Upper lobe of left lung (tissue), 6 donors: ENCODE results near the gene ADAMTS16. TPM values are rescaled to one million over a fixed set of nuclear protein-coding genes. Genes with fewer than 3 reads are reported as not detected.
A peak's percentile ranks its signal among the peaks of the same experiment; 100 is the strongest.

Experiments
- ATAC-seq, 2 donors: fragments of 200-7000 bp; cut with Tn5 transposase; one replicate each; pipeline ENCODE4 v1.9.1; 2022; ENCODE audit warnings: mild to moderate bottlenecking in 2 of 2, moderate library complexity in 2 of 2; ENCODE audit not compliant: low FRiP score in 2 of 2
- DNase-seq, 2 donors: peaks; one replicate each; pipeline ENCODE4 v3.0.0-alpha.2; 2019 to 2020
- H3K27ac ChIP-seq, 4 donors: fragments of 200-600 bp; sonication (generic); one replicate each; pipeline ENCODE4 v1.5.1; 2016 to 2019
- H3K27me3 ChIP-seq, 4 donors: fragments of 200-600 bp; sonication (generic); one replicate each; pipeline ENCODE4 v1.5.1; 2017 to 2019
- H3K36me3 ChIP-seq, 4 donors: fragments of 200-600 bp; sonication (generic); one replicate each; pipeline ENCODE4 v1.5.1; 2016 to 2019
- H3K4me1 ChIP-seq, 4 donors: fragments of 200-600 bp; sonication (generic); one replicate each; pipeline ENCODE4 v1.5.1; 2018 to 2019
- H3K4me3 ChIP-seq, 4 donors: fragments of 200-600 bp; sonication (generic); one replicate each; pipeline ENCODE4 v1.5.1; 2017 to 2019; ENCODE audit warnings: mild to moderate bottlenecking in 2 of 4, moderate library complexity in 1 of 4
- H3K9me3 ChIP-seq, 4 donors: fragments of 200-600 bp; sonication (generic); one replicate each; pipeline ENCODE4 v1.5.1; 2018 to 2019
- CTCF ChIP-seq, 6 experiments: fragments of 450-650 bp in 4 of 6; fragments of 200-600 bp in 2 of 6; sonication (generic) in 2 of 6; IDR thresholded peaks; one replicate each; pipeline ENCODE4 v1.5.1; 2016 to 2019; ENCODE audit warnings: antibody characterized with exemption in 6 of 6
- EP300 ChIP-seq, 4 donors: sonication (generic); formaldehyde crosslinking; IDR thresholded peaks; one replicate each; pipeline ENCODE4 v1.5.1; 2017; ENCODE audit warnings: antibody characterized with exemption in 4 of 4, control low read depth in 2 of 4
- POLR2A ChIP-seq, 4 donors: fragments of 450-650 bp; IDR thresholded peaks; one replicate each; pipeline ENCODE4 v1.5.1; 2016 to 2017; ENCODE audit warnings: antibody characterized with exemption in 4 of 4, mild to moderate bottlenecking in 2 of 4
- POLR2AphosphoS5 ChIP-seq, 2 donors: sonication (generic); formaldehyde crosslinking; IDR thresholded peaks; one replicate each; pipeline ENCODE4 v1.5.1; 2017; ENCODE audit warnings: antibody characterized with exemption in 2 of 2
- WGBS, 2 donors: methylation state at CpG; one replicate each; pipeline ENCODE4 v1.1.5; 2017 to 2018; 5-methylcytosine and 5-hydroxymethylcytosine counted together
- total RNA-seq, 6 donors: library from RNA; depleted of rRNA in 4 of 6; stranded (reverse); fragments of >200 nt in 4 of 6; gene quantifications; one replicate each; pipeline versions ENCODE4 v1.1.0 to v1.2.1, GENCODE V29; 2016 to 2021
- donor health status: DM: no; HTN: no; CAD: no; lungs with moderate emphysema.
- donor health status: DM: no; HTN: yes; CAD: no; lungs with severe emphysema.

The ADAMTS16 gene
- total RNA-seq, 6 donors from 2014 or later, result 0.29 to 3.0 TPM; not detected in 4

- Histone ChIP-seq H3K4me1 (no peaks in the 10 kb centered on the region), H3K36me3 (no peaks in the 10 kb centered on the region), H3K27me3 (no peaks in the 10 kb centered on the region), H3K9me3 (no peaks in the 10 kb centered on the region), H3K27ac (no peak overlapping the region), H3K4me3 (no peak overlapping the region)
- TF ChIP-seq POLR2A (IDR thresholded peaks at IDR 0.05) (no peak), POLR2AphosphoS5 (IDR thresholded peaks at IDR 0.05) (no peak), CTCF (IDR thresholded peaks at IDR 0.05) (no peak), EP300 (IDR thresholded peaks at IDR 0.05) (no peak)
- ATAC-seq (no peak), DNase-seq (no peak)
- 82 to 88% methylated on average over 3 of the region's 3 CpGs for WGBS, 2 donors
These were observed 51.8 kb downstream of the ADAMTS16 start for GRCh38 chr5:5191906-5192305.

- Histone ChIP-seq H3K27me3 (no peaks in the 10 kb centered on the region), H3K27ac (no peak overlapping the region), H3K9me3 (no peaks in the 10 kb centered on the region), H3K36me3 (no peaks in the 10 kb centered on the region), H3K4me3 (no peak overlapping the region), H3K4me1 (no peaks in the 10 kb centered on the region)
- WGBS, 2 donors, result 52 to 56% methylated on average over 2 of the region's 2 CpGs
- ATAC-seq (no peak), DNase-seq (no peak)
- TF ChIP-seq POLR2AphosphoS5 (IDR thresholded peaks at IDR 0.05) (no peak), POLR2A (IDR thresholded peaks at IDR 0.05) (no peak), CTCF (IDR thresholded peaks at IDR 0.05) (no peak)
These were observed 52.6 kb downstream of the ADAMTS16 start for GRCh38 chr5:5192681-5193080.

GRCh38 chr5:5195128-5195918 lies 55.2 kb downstream of the ADAMTS16 start:
- no peak for TF ChIP-seq POLR2A (IDR thresholded peaks at IDR 0.05)
- no peak for TF ChIP-seq CTCF (IDR thresholded peaks at IDR 0.05)
- TF ChIP-seq EP300 (IDR thresholded peaks at IDR 0.05), result no peak
- TF ChIP-seq POLR2AphosphoS5 (IDR thresholded peaks at IDR 0.05), result no peak
- 87 to 92% methylated on average over 4 of the region's 4 CpGs for WGBS, 2 donors
- Histone ChIP-seq H3K4me3 (no peak overlapping the region), H3K27ac (no peak overlapping the region), H3K9me3 (no peaks in the 10 kb centered on the region), H3K4me1 (no peaks in the 10 kb centered on the region), H3K27me3 (no peaks in the 10 kb centered on the region), H3K36me3 (no peaks in the 10 kb centered on the region)
- DNase-seq (no peak), ATAC-seq (no peak)

- TF ChIP-seq POLR2A (IDR thresholded peaks at IDR 0.05) (no peak), EP300 (IDR thresholded peaks at IDR 0.05) (no peak), CTCF (IDR thresholded peaks at IDR 0.05) (no peak), POLR2AphosphoS5 (IDR thresholded peaks at IDR 0.05) (no peak)
- Histone ChIP-seq H3K36me3 (no peaks in the 10 kb centered on the region), H3K4me1 (no peaks in the 10 kb centered on the region), H3K9me3 (no peaks in the 10 kb centered on the region), H3K27ac (no peak overlapping the region), H3K27me3 (no peaks in the 10 kb centered on the region), H3K4me3 (no peak overlapping the region)
- DNase-seq (no peak), ATAC-seq (peak in 1 of 2 donors; percentile 49)
- WGBS, 2 donors, result 84 to 89% methylated on average over 7 of the region's 7 CpGs
These were observed 58.0 kb downstream of the ADAMTS16 start for GRCh38 chr5:5198135-5198534.

GRCh38 chr5:5198815-5199214 lies 58.7 kb downstream of the ADAMTS16 start:
- no peaks in the 10 kb centered on the region for H3K9me3 ChIP-seq
- no peak for ATAC-seq
- H3K27me3 ChIP-seq, result no peaks in the 10 kb centered on the region
- DNase-seq, result no peak
- no peaks in the 10 kb centered on the region for H3K36me3 ChIP-seq
- TF ChIP-seq EP300 (IDR thresholded peaks at IDR 0.05) (no peak), POLR2AphosphoS5 (IDR thresholded peaks at IDR 0.05) (no peak), POLR2A (IDR thresholded peaks at IDR 0.05) (no peak), CTCF (IDR thresholded peaks at IDR 0.05) (no peak)
- H3K27ac ChIP-seq, result no peak overlapping the region
- no peak overlapping the region for H3K4me3 ChIP-seq
- H3K4me1 ChIP-seq, result no peaks in the 10 kb centered on the region
- no CpG with 5 or more reads among the region's 1 CpG for WGBS, 2 donors
